H9 (cell line): ENCODE data around the gene TBL1X. TPM values are rescaled to one million over a fixed set of nuclear protein-coding genes. Genes with fewer than 3 reads are reported as not detected.

Source experiments
- DNase-seq: peaks from one replicate; pipeline ENCODE4 v3.0.0-alpha.2; 2017
- H2AFZ ChIP-seq: one replicate; pipeline ENCODE4 v1.6.1; 2013; ENCODE audit warnings: mild to moderate bottlenecking, low read length, control low read depth, moderate library complexity
- H2AK5ac ChIP-seq: 2 replicates; pipeline ENCODE4 v1.6.1; 2013; ENCODE audit warnings: low read length, control low read depth, mixed read lengths; ENCODE audit not compliant: insufficient read length
- H2BK120ac ChIP-seq: one replicate; pipeline ENCODE4 v1.6.1; 2013; ENCODE audit warnings: low read depth, mild to moderate bottlenecking, low read length, control low read depth, inconsistent platforms; ENCODE audit not compliant: poor library complexity, severe bottlenecking
- H2BK12ac ChIP-seq: 2 replicates; pipeline ENCODE4 v1.6.1; 2013; ENCODE audit warnings: low read length, control low read depth, mixed read lengths, low read depth; ENCODE audit not compliant: insufficient read length
- H2BK15ac ChIP-seq: 2 replicates; pipeline ENCODE4 v1.6.1; 2013; ENCODE audit warnings: low read depth, low read length, control low read depth
- H2BK20ac ChIP-seq: one replicate; pipeline ENCODE4 v1.6.1; 2013; ENCODE audit warnings: low read depth, mild to moderate bottlenecking, low read length, control low read depth, inconsistent platforms; ENCODE audit not compliant: poor library complexity, severe bottlenecking
- H2BK5ac ChIP-seq: 2 replicates; pipeline ENCODE4 v1.6.1; 2013; ENCODE audit warnings: low read length, control low read depth, mixed read lengths; ENCODE audit not compliant: insufficient read length
- H3K14ac ChIP-seq: 2 replicates; pipeline ENCODE4 v1.6.1; 2013; ENCODE audit warnings: low read length, control low read depth; ENCODE audit not compliant: insufficient read depth
- H3K18ac ChIP-seq: 2 replicates; pipeline ENCODE4 v1.6.1; 2013; ENCODE audit warnings: low read depth, mild to moderate bottlenecking, mixed read lengths, low read length, control low read depth; ENCODE audit not compliant: insufficient read length
- H3K23ac ChIP-seq: 2 replicates; pipeline ENCODE4 v1.6.1; 2013; ENCODE audit warnings: low read length, control low read depth, mixed read lengths, low read depth; ENCODE audit not compliant: insufficient read length
- H3K23me2 ChIP-seq: 2 replicates; pipeline ENCODE4 v1.6.1; 2013; ENCODE audit warnings: low read depth, mild to moderate bottlenecking, mixed read lengths, low read length, control low read depth; ENCODE audit not compliant: insufficient read length, poor library complexity, severe bottlenecking
- H3K27ac ChIP-seq: 2 replicates; pipeline ENCODE4 v1.5.1; 2013; ENCODE audit warnings: low read length, control low read depth, mixed read lengths, low read depth; ENCODE audit not compliant: insufficient read length
- H3K27me3 ChIP-seq: 2 replicates; pipeline ENCODE4 v1.6.1; 2013; ENCODE audit warnings: low read length, control low read depth, inconsistent platforms; ENCODE audit not compliant: insufficient read depth
- H3K4ac ChIP-seq: 2 replicates; pipeline ENCODE4 v1.6.1; 2013; ENCODE audit warnings: low read depth, mild to moderate bottlenecking, control low read depth, inconsistent platforms, low read length, moderate library complexity
- H3K4me1 ChIP-seq: 2 replicates; pipeline ENCODE4 v1.6.1; 2013; ENCODE audit warnings: low read length, control low read depth, inconsistent platforms; ENCODE audit not compliant: insufficient read depth
- H3K4me2 ChIP-seq: 2 replicates; pipeline ENCODE4 v1.6.1; 2013; ENCODE audit warnings: low read length, control low read depth, mixed read lengths; ENCODE audit not compliant: insufficient read length, insufficient read depth
- H3K56ac ChIP-seq: 2 replicates; pipeline ENCODE4 v1.6.1; 2013; ENCODE audit warnings: low read depth, mild to moderate bottlenecking, mixed read lengths, low read length, control low read depth; ENCODE audit not compliant: insufficient read length
- H3K79me1 ChIP-seq: 2 replicates; pipeline ENCODE4 v1.6.1; 2013; ENCODE audit warnings: low read depth, mild to moderate bottlenecking, moderate library complexity, low read length, control low read depth, inconsistent platforms; ENCODE audit not compliant: insufficient read depth, poor library complexity, severe bottlenecking
- H3K79me2 ChIP-seq: 2 replicates; pipeline ENCODE4 v1.6.1; 2013; ENCODE audit warnings: low read length, control low read depth, inconsistent platforms; ENCODE audit not compliant: insufficient read depth
- H3K9ac ChIP-seq: 2 replicates; pipeline ENCODE4 v1.6.1; 2013; ENCODE audit warnings: low read length, control low read depth, mixed read lengths; ENCODE audit not compliant: insufficient read length; ENCODE audit errors: extremely low read depth
- H3K9me3 ChIP-seq: one replicate; pipeline ENCODE4 v1.6.1; 2013; ENCODE audit warnings: low read depth, low read length, inconsistent platforms; ENCODE audit not compliant: control insufficient read depth
- H3T11ph ChIP-seq: one replicate; pipeline ENCODE4 v1.6.1; 2013; ENCODE audit warnings: mild to moderate bottlenecking, low read length, control low read depth, inconsistent platforms
- H4K20me1 ChIP-seq: one replicate; pipeline ENCODE4 v1.6.1; 2013; ENCODE audit not compliant: control insufficient read depth, insufficient read length, insufficient read depth
- H4K5ac ChIP-seq: 2 replicates; pipeline ENCODE4 v1.6.1; 2013; ENCODE audit warnings: low read depth, mild to moderate bottlenecking, mixed read lengths, low read length, control low read depth; ENCODE audit not compliant: insufficient read length
- H4K8ac ChIP-seq: replicated peaks from 2 replicates; pipeline ENCODE4 v1.6.1; 2013; ENCODE audit warnings: low read length, control low read depth, mixed read lengths, low read depth; ENCODE audit not compliant: insufficient read length
- H4K91ac ChIP-seq: 2 replicates; pipeline ENCODE4 v1.6.1; 2013; ENCODE audit warnings: low read depth, mild to moderate bottlenecking, moderate library complexity, mixed read lengths, low read length, control low read depth; ENCODE audit not compliant: insufficient read length
- H3K27ac Mint-ChIP-seq, 3 experiments: 2 replicates in 2 of 3; 3 replicates in 1 of 3; pipeline ENCODE4 v1.8.0; 2020 to 2021; ENCODE audit warnings: mixed read lengths in 3 of 3, mild to moderate bottlenecking in 1 of 3, moderate library complexity in 1 of 3
- H3K27me3 Mint-ChIP-seq: 2 replicates; pipeline ENCODE4 v1.8.0; 2021; ENCODE audit warnings: low read depth, mild to moderate bottlenecking, moderate library complexity, mixed read lengths
- H3K36me3 Mint-ChIP-seq, 3 experiments: 2 replicates in 2 of 3; 3 replicates in 1 of 3; pipeline ENCODE4 v1.8.0; 2020 to 2021; ENCODE audit warnings: low read depth in 3 of 3, mixed read lengths in 3 of 3; ENCODE audit not compliant: insufficient read depth in 1 of 3
- H3K4me1 Mint-ChIP-seq, 2 experiments: 2 replicates each; pipeline ENCODE4 v1.8.0; 2020; ENCODE audit warnings: mixed read lengths in 2 of 2
- H3K4me3 Mint-ChIP-seq, 2 experiments: 2 replicates in 1 of 2; 3 replicates in 1 of 2; pipeline ENCODE4 v1.8.0; 2020 to 2021; ENCODE audit warnings: mild to moderate bottlenecking in 2 of 2, mixed read lengths in 2 of 2, moderate library complexity in 1 of 2
- H3K9me3 Mint-ChIP-seq, 2 experiments: 2 replicates in 1 of 2; 3 replicates in 1 of 2; pipeline ENCODE4 v1.8.0; 2020; ENCODE audit warnings: mild to moderate bottlenecking in 2 of 2, mixed read lengths in 2 of 2, moderate library complexity in 1 of 2
- CTCF ChIP-seq: fragments of 200-600 bp; sonication (generic); conservative IDR thresholded peaks from 3 replicates; pipeline ENCODE4 v1.8.0; 2021; ENCODE audit warnings: antibody characterized with exemption, mild to moderate bottlenecking
- WGBS: extraction: QIAGEN DNeasy Blood & Tissue Kit; methylation state at CpG from one replicate; pipeline ENCODE4 v1.1.7; 2013; ENCODE audit warnings: missing lambda C conversion rate, low lambda C conversion rate, mixed read lengths; ENCODE audit not compliant: insufficient read length; ENCODE audit errors: extremely low coverage; 5-methylcytosine and 5-hydroxymethylcytosine counted together
- total RNA-seq: library from RNA; stranded (reverse); gene quantifications from 2 replicates; pipeline ENCODE4 v1.2.1, GENCODE V29; 2021

The TBL1X gene
- total RNA-seq, 1 experiment from 2014 or later: 24.1 TPM

DNA sequence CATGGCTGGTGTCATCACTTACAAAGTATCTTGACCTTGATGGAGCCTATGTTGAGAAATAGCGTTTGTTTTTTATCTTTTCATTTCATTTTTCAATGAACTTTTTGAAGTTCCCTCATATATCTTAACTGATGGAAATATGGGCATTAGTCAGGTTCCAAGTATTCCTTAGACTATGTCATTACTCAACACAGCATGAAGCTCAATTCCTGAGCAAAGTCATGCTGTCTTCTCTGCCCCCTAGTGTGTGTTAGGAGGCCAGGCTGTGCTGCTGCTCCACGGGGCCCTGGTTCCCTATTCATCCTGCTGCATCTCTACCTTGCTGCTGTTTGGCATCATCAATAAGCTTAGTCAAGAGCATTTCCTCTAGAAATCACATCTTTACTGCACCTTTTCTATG is 259.9 kb downstream of the TBL1X start:
- Mint-ChIP-seq H3K4me3 (no peak overlapping the region), H3K27ac (no peak overlapping the region), H3K27me3 (peaks cover 10% of the 10 kb centered on the region), H3K4me1 (no peaks in the 10 kb centered on the region), H3K9me3 (peaks cover 83 to 90% of the 10 kb centered on the region in 2 experiments), H3K36me3 (peaks cover 82 to 92% (median 87%) of the 10 kb centered on the region in 3 experiments)
- Histone ChIP-seq H2AFZ (no peak overlapping the region), H3K9me3 (peaks cover 46% of the 10 kb centered on the region), H3T11ph (no peak overlapping the region), H3K4me1 (no peaks in the 10 kb centered on the region), H3K9ac (no peak overlapping the region), H4K20me1 (no peaks in the 10 kb centered on the region), H2BK5ac (no peak overlapping the region), H3K79me2 (no peaks in the 10 kb centered on the region; the same call in 1 of the 2 replicates), H4K91ac (no peak overlapping the region), H3K14ac (no peak overlapping the region), H2BK12ac (no peak overlapping the region), H3K27me3 (no peaks in the 10 kb centered on the region), H3K79me1 (no peaks in the 10 kb centered on the region), H3K23ac (no peak overlapping the region), H2BK120ac (no peak overlapping the region), H3K56ac (no peak overlapping the region), H3K4me2 (no peak overlapping the region), H2BK20ac (no peak overlapping the region), H4K8ac (no peak overlapping the region), H4K5ac (no peak overlapping the region), H2BK15ac (no peak overlapping the region), H3K27ac (no peak overlapping the region), H3K23me2 (no peaks in the 10 kb centered on the region), H2AK5ac (no peak overlapping the region), H3K4ac (no peak overlapping the region), H3K18ac (no peak overlapping the region)
- DNase-seq: no peak
- no peak for TF ChIP-seq CTCF
- no CpG with 5 or more reads among the region's 2 CpGs for whole genome bisulfite sequencing
